WERI-Rb-1 (cell line): Measurements from ENCODE around the gene ABHD3.
"Not testable (repeated sequence)": the region's sequence is repeated elsewhere in the genome, so short reads cannot be mapped to it uniquely, and the experiment has no call there.

Source experiments
- DNase-seq: peaks from one replicate; pipeline ENCODE4 v3.0.0-alpha.2; 2020
- H3K27ac ChIP-seq: fragments of 250-450 bp; sonication (Bioruptor Pico); 2 replicates; pipeline ENCODE4 v1.5.1; 2020; ENCODE audit warnings: mild to moderate bottlenecking, moderate library complexity
- H3K27me3 ChIP-seq: fragments of 250-450 bp; sonication (Bioruptor Pico); 2 replicates; pipeline ENCODE4 v1.5.1; 2021; ENCODE audit warnings: mild to moderate bottlenecking, low read depth, moderate library complexity; ENCODE audit not compliant: insufficient read depth, severe bottlenecking
- H3K36me3 ChIP-seq: fragments of 250-450 bp; sonication (Bioruptor Pico); 2 replicates; pipeline ENCODE4 v1.5.1; 2020; ENCODE audit warnings: mild to moderate bottlenecking, moderate library complexity
- H3K4me3 ChIP-seq: 2 replicates; pipeline ENCODE4 v1.5.1; 2011; ENCODE audit warnings: low read depth, mild to moderate bottlenecking, control low read depth, low read length
- H3K9me3 ChIP-seq: fragments of 250-450 bp; sonication (Bioruptor Pico); 2 replicates; pipeline ENCODE4 v1.5.1; 2021; ENCODE audit warnings: mild to moderate bottlenecking, moderate library complexity; ENCODE audit not compliant: severe bottlenecking
- CTCF ChIP-seq: IDR thresholded peaks from 2 replicates; pipeline ENCODE4 v1.5.1; 2011; ENCODE audit warnings: low read depth, mild to moderate bottlenecking, control low read depth, inconsistent platforms, low read length

Gene ABHD3

GRCh38 chr18:21678859-21679258, 25.7 kb downstream of the ABHD3 start:
- Histone ChIP-seq H3K36me3 (no peaks in the 10 kb centered on the region), H3K9me3 (no peaks in the 10 kb centered on the region), H3K4me3 (no peak overlapping the region), H3K27me3 (no peaks in the 10 kb centered on the region), H3K27ac (no peak overlapping the region)
- DNase-seq = no peak
- no peak for TF ChIP-seq CTCF

- not testable (repeated sequence) for DNase-seq, H3K27me3 ChIP-seq, H3K4me3 ChIP-seq, H3K27ac ChIP-seq, H3K36me3 ChIP-seq, H3K9me3 ChIP-seq
Measured at GRCh38 chr18:21675354-21675753, 29.2 kb downstream of the ABHD3 start.

GRCh38 chr18:21672521-21673267, 31.9 kb downstream of the ABHD3 start:
- peak; percentile 40 for DNase-seq
- TF ChIP-seq CTCF = no peak
- no peak overlapping the region for H3K4me3 ChIP-seq
- H3K27me3 ChIP-seq = no peaks in the 10 kb centered on the region
- peak overlapping the region; percentile 3; the same call in 1 of the 2 replicates for H3K27ac ChIP-seq
- no peaks in the 10 kb centered on the region for H3K9me3 ChIP-seq
- H3K36me3 ChIP-seq = no peaks in the 10 kb centered on the region

- no peaks in the 10 kb centered on the region for H3K9me3 ChIP-seq
- TF ChIP-seq CTCF = no peak
- no peaks in the 10 kb centered on the region for H3K36me3 ChIP-seq
- H3K4me3 ChIP-seq = no peak overlapping the region
- no peak for DNase-seq
- no peak overlapping the region for H3K27ac ChIP-seq
- no peaks in the 10 kb centered on the region for H3K27me3 ChIP-seq
Measured at GRCh38 chr18:21669736-21670285, 34.8 kb downstream of the ABHD3 start.

- Histone ChIP-seq H3K4me3 (no peak overlapping the region), H3K9me3 (no peaks in the 10 kb centered on the region), H3K36me3 (no peaks in the 10 kb centered on the region), H3K27me3 (no peaks in the 10 kb centered on the region), H3K27ac (no peak overlapping the region)
- DNase-seq = no peak
- no peak for TF ChIP-seq CTCF
Measured at GRCh38 chr18:21664069-21664468, 40.5 kb downstream of the ABHD3 start.

- no peak overlapping the region for H3K27ac ChIP-seq
- no peak for DNase-seq
Measured at GRCh38 chr18:21663578-21663977, 41.0 kb downstream of the ABHD3 start.

More at GRCh38 chr18:21663578-21663977, 41.0 kb downstream of the ABHD3 start:
- H3K36me3 ChIP-seq = no peaks in the 10 kb centered on the region
- no peaks in the 10 kb centered on the region for H3K27me3 ChIP-seq
- TF ChIP-seq CTCF = no peak
- H3K4me3 ChIP-seq = no peak overlapping the region
- H3K9me3 ChIP-seq = no peaks in the 10 kb centered on the region
